ENCODE results near the gene OR1Q1. TPM values are rescaled to one million over a fixed set of nuclear protein-coding genes. Genes with fewer than 3 reads are reported as not detected.
"Not testable (repeated sequence)": the region's sequence is repeated elsewhere in the genome, so short reads cannot be mapped to it uniquely, and the experiment has no call there.

Gene OR1Q1
- not detected for total RNA-seq

- ATAC-seq (ENCODE audit: low FRiP score) (no peak), DNase-seq (ENCODE audit: low spot score) (no peak)
- no peak for TF ChIP-seq CTCF (IDR thresholded peaks at IDR 0.05)
These were observed at the start of gene OR1Q1 for GRCh38 chr9:122614362-122614761. Gene OR1Q1 (plus strand): TSS chr9:122614738. CDS start chr9:122614738, 0 bp downstream.

GRCh38 chr9:122567901-122568300 lies 46.6 kb upstream of the OR1Q1 start:
- no peak for ATAC-seq (ENCODE audit: low FRiP score)
- TF ChIP-seq CTCF (IDR thresholded peaks at IDR 0.05), result no peak
- no peak for DNase-seq (ENCODE audit: low spot score)

GRCh38 chr9:122572456-122572855 lies 42.1 kb upstream of the OR1Q1 start:
- no peak for ATAC-seq (ENCODE audit: low FRiP score)
- TF ChIP-seq CTCF (IDR thresholded peaks at IDR 0.05), result no peak
- no peak for DNase-seq (ENCODE audit: low spot score)

DNA sequence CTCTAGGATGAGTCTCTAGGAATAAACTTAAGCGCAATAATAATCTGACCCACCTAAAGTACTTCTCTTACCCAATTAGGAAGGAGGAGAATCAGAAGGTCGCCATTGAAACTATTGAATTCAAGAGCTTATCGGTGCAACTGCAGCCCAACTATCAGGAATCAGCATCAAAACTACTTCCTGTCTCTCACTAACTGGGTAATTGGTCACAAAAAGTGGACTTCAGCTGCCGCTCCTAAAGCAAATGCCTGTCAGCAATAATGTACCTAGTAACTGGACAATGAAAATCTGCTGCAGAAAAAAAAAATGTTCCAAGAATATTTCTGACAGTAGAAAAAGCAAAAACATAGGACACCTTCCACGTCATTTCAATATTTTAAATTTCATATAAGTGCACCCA lies 34.7 kb upstream of the OR1Q1 start:
- no peak for TF ChIP-seq CTCF (IDR thresholded peaks at IDR 0.05)
- ATAC-seq (ENCODE audit: low FRiP score) (no peak), DNase-seq (ENCODE audit: low spot score) (no peak)

DNA sequence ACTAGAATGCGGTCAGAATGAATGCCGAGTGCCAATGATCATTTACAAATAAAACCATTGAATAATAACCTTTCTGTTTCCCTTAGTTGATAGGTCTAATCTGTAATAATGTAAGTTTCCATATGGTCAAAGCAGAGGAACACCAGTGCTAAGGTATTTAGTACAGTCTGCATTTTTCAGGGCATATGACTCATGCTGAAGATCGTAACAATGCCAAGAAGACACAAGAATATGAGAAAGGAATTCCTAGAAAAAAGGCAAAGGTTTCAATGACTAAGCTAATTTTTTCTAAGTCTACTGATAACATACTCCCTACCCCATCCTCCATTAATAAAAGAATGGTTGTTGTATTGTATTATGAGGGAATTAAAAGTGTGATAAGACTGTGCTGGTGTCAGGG lies 34.2 kb upstream of the OR1Q1 start:
- DNase-seq (ENCODE audit: low spot score), result no peak
- ATAC-seq (ENCODE audit: low FRiP score), result no peak
- TF ChIP-seq CTCF (IDR thresholded peaks at IDR 0.05), result no peak

DNA sequence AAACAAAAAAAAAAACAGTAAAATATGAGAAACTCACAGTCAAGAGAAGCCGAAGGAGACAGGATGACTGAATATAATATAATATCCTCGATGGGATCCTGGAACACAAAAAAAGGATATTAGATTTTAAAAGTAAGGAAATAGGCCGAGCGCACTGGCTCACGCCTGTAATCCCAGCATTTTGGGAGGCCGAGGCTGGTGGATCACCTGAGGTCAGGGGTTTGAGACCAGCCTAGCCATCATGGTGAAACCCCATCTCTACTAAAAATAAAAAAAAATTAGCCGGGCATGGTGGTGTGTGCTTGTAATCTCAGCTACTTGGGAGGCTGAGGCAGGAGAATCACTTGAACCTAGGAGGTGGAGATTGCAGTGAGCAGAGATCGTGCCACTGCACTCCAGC lies 31.3 kb upstream of the OR1Q1 start, which contains the start of gene OR1L8:
TSS of gene OR1L8 (minus strand) at position 101 of the 400 bp plus-strand sequence. CDS start 14,907 bp downstream, outside the sequence.
- ATAC-seq (ENCODE audit: low FRiP score); DNase-seq (ENCODE audit: low spot score): not testable (repeated sequence)

- no peak for TF ChIP-seq CTCF (IDR thresholded peaks at IDR 0.05)
- DNase-seq (ENCODE audit: low spot score) (no peak), ATAC-seq (ENCODE audit: low FRiP score) (no peak)
These were observed 8.8 kb upstream of the OR1Q1 start for GRCh38 chr9:122605691-122606090.

GRCh38 chr9:122606587-122606986 lies 8.0 kb upstream of the OR1Q1 start:
- no peak for TF ChIP-seq CTCF (IDR thresholded peaks at IDR 0.05)
- no peak for ATAC-seq (ENCODE audit: low FRiP score)
- DNase-seq (ENCODE audit: low spot score), result no peak

Measured in omental fat pad (tissue), 4 donors.